HUES64 (cell line): ENCODE results near the gene DMD.
"Not testable (repeated sequence)": the region's sequence is repeated elsewhere in the genome, so short reads cannot be mapped to it uniquely, and the experiment has no call there.

Experiments
- H3K27ac ChIP-seq: 2 replicates; pipeline ENCODE4 v1.7.0; 2013; ENCODE audit warnings: low read depth, low read length, inconsistent platforms
- H3K27me3 ChIP-seq: 2 replicates; pipeline ENCODE4 v1.6.1; 2013; ENCODE audit warnings: mild to moderate bottlenecking, low read length; ENCODE audit not compliant: insufficient read depth
- H3K36me3 ChIP-seq: 2 replicates; pipeline ENCODE4 v1.6.1; 2013; ENCODE audit warnings: mild to moderate bottlenecking, low read length; ENCODE audit not compliant: insufficient read depth
- H3K4me1 ChIP-seq: 2 replicates; pipeline ENCODE4 v1.6.1; 2013; ENCODE audit warnings: mild to moderate bottlenecking, low read length, moderate library complexity; ENCODE audit not compliant: insufficient read depth
- H3K4me3 ChIP-seq: 2 replicates; pipeline ENCODE4 v1.5.1; 2013; ENCODE audit warnings: mild to moderate bottlenecking, low read length, moderate library complexity
- H3K9ac ChIP-seq: 2 replicates; pipeline ENCODE4 v1.6.1; 2013; ENCODE audit warnings: mild to moderate bottlenecking, low read depth, low read length
- H3K9me3 ChIP-seq: 2 replicates; pipeline ENCODE4 v1.6.1; 2013; ENCODE audit warnings: low read depth, low read length; ENCODE audit not compliant: insufficient read depth
- WGBS: fragments of 150-250, 120-280 bp; methylation state at CpG from one replicate; pipeline ENCODE4 v1.1.7; 2013; ENCODE audit warnings: missing lambda C conversion rate; 5-methylcytosine and 5-hydroxymethylcytosine counted together

DMD gene

DNA sequence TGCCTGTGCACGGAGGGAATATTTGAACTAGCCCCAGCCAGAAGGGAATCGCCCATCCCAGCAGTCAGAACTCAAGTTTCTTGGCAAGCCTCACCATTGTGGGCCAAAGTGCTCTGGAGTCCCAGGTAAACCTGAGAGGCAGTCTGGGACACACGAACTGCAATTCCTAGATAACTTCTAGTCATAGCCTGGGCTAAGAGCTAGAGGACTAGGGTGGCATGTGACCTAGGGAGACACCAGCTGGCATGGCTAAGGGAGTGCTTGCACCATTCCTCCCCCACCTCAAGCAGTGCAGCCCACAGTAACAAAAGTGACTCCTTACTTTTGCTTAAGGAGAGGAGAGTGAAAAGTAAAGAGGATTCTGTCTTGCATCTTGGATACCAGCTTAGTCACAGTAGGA lies 935.2 kb downstream of the DMD start:
- Histone ChIP-seq H3K36me3 (no peaks in the 10 kb centered on the region), H3K27me3 (no peaks in the 10 kb centered on the region), H3K27ac (no peak overlapping the region), H3K4me3 (no peak overlapping the region), H3K9me3 (no peaks in the 10 kb centered on the region), H3K9ac (no peak overlapping the region), H3K4me1 (no peaks in the 10 kb centered on the region)
- 90% methylated on average over 3 of the region's 3 CpGs for WGBS

DNA sequence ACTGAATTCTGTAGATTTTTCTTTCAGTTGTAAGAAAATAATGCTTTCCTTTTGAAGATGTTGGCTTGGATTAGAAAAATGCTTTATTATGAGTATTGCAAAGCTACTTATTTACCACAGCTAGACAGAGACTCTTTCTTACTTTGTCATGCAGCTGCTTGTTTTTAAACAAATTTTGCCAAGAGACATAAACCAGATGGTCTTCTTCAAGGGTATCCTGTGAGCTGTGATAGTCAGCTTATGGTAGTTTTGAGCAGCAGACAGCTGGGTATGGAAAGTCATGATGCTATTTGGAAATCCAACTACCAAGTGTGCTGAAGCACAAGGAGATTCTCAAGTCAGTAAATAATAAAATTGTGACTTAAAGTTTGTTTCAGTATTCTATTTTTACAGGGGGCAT lies 941.5 kb downstream of the DMD start:
- H3K36me3 ChIP-seq: no peaks in the 10 kb centered on the region
- no peaks in the 10 kb centered on the region for H3K27me3 ChIP-seq
- H3K9ac ChIP-seq: no peak overlapping the region
- H3K4me1 ChIP-seq: no peaks in the 10 kb centered on the region
- no peak overlapping the region for H3K4me3 ChIP-seq
- 0 out of 2 replicates have a peak, but pooled peaks cover 4% of the 10 kb centered on the region for H3K9me3 ChIP-seq
- no peak overlapping the region for H3K27ac ChIP-seq

DNA sequence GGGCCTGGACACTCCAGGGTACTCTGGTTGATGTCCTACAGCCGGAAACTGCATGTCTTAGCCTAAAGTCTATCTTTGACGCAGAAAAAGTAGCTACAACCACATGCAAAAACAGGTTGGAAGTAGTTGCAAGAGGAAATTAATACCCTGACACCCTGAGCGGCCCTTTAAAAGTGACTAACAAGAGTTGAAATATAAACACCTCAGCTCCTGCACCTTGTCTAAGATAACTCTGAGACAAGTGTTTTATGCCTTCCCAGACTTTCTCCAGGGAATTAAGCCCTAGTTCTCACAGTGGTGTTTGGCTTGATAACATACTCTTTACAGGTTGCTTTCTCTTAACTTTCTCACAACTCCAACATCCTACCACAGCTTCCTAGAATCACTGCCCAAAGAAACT lies 943.1 kb downstream of the DMD start:
- WGBS: 98% methylated on average over 3 of the region's 3 CpGs

DNA sequence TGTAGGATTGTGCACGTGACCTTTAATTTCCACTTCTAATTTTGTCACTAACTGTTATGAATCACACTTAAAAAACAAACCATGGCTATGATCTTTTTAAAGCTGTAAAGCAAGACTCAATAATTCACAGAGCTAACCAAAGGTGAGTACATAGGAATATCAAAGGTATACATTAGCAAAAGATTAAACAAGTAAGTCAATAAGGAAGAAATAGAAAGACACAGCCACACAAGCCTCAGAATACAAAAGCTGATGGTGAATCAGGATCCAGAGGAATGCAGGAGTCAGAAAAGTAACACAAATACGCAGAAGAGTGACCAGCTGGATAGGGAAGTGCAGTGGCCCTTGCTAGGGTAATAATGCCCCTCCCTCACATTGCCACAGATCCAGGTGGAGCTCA lies 943.6 kb downstream of the DMD start:
- H3K9me3 ChIP-seq: 0 out of 2 replicates have a peak, but pooled peaks cover 4% of the 10 kb centered on the region
- WGBS: 100% methylated on average over 1 of the region's 2 CpGs
- no peaks in the 10 kb centered on the region for H3K27me3 ChIP-seq

More for the DNA sequence above, 943.1 kb downstream of the DMD start:
- Histone ChIP-seq H3K9ac (no peak overlapping the region), H3K27ac (no peak overlapping the region), H3K4me3 (no peak overlapping the region), H3K9me3 (0 out of 2 replicates have a peak, but pooled peaks cover 4% of the 10 kb centered on the region), H3K36me3 (no peaks in the 10 kb centered on the region), H3K27me3 (no peaks in the 10 kb centered on the region), H3K4me1 (no peaks in the 10 kb centered on the region)

DNA sequence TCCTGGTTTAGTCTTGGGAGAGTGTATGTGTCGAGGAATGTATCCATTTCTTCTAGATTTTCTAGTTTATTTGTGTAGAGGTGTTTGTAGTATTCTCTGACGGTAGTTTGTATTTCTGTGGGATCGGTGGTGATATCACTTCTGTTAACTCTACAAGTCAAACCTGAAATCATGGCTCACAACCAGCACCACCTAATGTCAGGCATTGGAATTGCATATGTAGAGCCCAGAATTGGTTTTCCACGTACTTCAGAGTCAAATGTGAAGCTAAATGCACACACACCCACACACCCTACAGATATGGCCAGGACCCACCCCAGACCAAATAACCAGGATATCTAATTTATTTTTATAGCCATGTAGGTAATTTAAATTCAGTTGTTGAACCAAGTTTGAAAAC lies 964.7 kb downstream of the DMD start:
- H3K27me3 ChIP-seq, H3K9me3 ChIP-seq, H3K36me3 ChIP-seq, H3K4me1 ChIP-seq, H3K4me3 ChIP-seq, H3K27ac ChIP-seq, H3K9ac ChIP-seq: not testable (repeated sequence)
- WGBS: 0% methylated on average over 1 of the region's 4 CpGs

More for the DNA sequence above, 943.6 kb downstream of the DMD start:
- H3K36me3 ChIP-seq: no peaks in the 10 kb centered on the region
- no peaks in the 10 kb centered on the region for H3K4me1 ChIP-seq
- no peak overlapping the region for H3K4me3 ChIP-seq
- no peak overlapping the region for H3K9ac ChIP-seq
- H3K27ac ChIP-seq: no peak overlapping the region

DNA sequence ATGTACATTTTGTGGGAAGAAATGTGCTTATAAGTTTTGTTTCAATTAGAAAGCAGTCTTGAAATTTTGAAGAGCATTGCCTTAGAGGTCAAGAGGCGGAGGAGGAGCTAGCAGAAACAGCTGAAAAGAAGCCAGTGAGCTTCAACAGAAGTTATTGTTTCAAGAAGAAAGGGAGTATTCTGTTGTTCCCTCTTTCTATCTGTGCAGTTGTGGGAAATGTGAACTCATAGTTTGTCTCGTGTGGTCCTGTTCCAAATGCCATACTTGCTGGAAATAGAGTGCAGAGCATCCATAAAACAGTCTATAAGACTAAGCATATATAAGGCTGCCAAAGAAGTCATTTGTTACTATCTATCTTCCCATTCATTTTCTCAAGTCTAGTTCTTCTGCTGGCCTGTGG lies 1015.7 kb downstream of the DMD start:
- no peaks in the 10 kb centered on the region for H3K36me3 ChIP-seq
- WGBS: 92% methylated on average over 1 of the region's 2 CpGs
- H3K9ac ChIP-seq: no peak overlapping the region
- H3K4me3 ChIP-seq: no peak overlapping the region
- no peaks in the 10 kb centered on the region for H3K4me1 ChIP-seq
- H3K9me3 ChIP-seq: no peaks in the 10 kb centered on the region
- no peaks in the 10 kb centered on the region for H3K27me3 ChIP-seq
- H3K27ac ChIP-seq: no peak overlapping the region

DNA sequence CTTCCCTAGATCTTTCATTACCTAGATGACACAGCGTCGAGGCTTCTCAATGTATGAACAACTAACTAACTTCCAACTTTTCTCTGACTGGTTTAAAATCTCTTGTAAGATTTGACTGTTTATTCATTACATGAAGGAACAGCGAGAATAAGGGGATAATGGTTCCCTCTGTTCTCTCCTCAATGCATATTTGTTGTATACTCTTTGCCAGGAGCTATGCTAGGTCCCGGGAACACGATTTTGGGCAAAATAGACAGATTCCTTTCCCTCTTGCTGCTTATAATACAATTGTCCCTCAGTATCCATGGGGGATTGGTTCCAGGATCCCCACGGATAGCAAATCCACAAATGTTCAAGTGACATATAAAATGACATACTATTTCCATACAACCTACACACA lies 1020.0 kb downstream of the DMD start:
- Histone ChIP-seq H3K4me3 (no peak overlapping the region), H3K36me3 (no peaks in the 10 kb centered on the region), H3K27ac (no peak overlapping the region), H3K9me3 (no peaks in the 10 kb centered on the region), H3K27me3 (no peaks in the 10 kb centered on the region), H3K4me1 (no peaks in the 10 kb centered on the region), H3K9ac (no peak overlapping the region)
- 93% methylated on average over 6 of the region's 6 CpGs for WGBS

DNA sequence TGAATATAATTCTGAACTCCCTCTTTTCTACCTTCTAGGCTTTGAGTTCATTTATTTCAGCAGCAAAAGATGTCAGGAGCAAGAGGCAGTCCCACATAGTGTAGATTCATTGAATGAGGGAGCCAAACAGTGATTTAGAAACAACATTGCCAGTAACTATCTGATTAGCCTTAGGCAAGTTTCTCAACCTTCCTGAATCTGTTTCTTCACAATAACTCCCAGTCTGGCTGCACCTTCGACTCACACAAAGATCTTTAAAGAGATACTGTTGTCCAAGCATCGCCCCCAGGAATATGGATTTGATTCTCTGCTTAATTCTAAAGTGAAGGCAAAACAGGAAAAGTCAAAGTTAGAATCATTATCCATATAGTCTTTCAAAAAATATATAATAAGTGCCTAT lies 1026.2 kb downstream of the DMD start:
- Histone ChIP-seq H3K36me3 (no peaks in the 10 kb centered on the region), H3K27me3 (no peaks in the 10 kb centered on the region)
- 88% methylated on average over 1 of the region's 2 CpGs for WGBS

DNA sequence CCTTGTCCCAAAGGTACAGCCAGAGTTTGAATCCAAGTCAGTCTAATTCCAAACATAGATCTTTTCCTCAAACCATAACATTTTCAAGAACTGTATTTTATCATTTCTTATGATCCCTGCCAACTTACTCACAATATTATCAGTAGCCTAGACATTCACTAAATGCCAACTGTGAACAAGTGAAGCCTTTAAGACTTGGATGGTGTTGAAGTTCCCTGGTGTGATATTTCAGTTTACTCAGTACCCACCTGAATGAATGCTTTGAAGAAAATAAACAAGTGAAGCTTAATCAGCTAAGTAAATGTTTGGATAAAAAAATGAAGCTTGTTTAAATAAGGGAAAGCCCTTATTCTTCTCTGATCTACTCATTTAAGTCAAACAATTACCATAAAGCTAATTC lies 1028.3 kb downstream of the DMD start:
- Histone ChIP-seq H3K4me3 (no peak overlapping the region), H3K27ac (no peak overlapping the region), H3K36me3 (no peaks in the 10 kb centered on the region), H3K4me1 (no peaks in the 10 kb centered on the region), H3K27me3 (no peaks in the 10 kb centered on the region), H3K9me3 (no peaks in the 10 kb centered on the region), H3K9ac (no peak overlapping the region)

More for the DNA sequence above, 1026.2 kb downstream of the DMD start:
- no peaks in the 10 kb centered on the region for H3K9me3 ChIP-seq
- H3K9ac ChIP-seq: no peak overlapping the region
- H3K4me3 ChIP-seq: no peak overlapping the region
- no peaks in the 10 kb centered on the region for H3K4me1 ChIP-seq
- no peak overlapping the region for H3K27ac ChIP-seq

DNA sequence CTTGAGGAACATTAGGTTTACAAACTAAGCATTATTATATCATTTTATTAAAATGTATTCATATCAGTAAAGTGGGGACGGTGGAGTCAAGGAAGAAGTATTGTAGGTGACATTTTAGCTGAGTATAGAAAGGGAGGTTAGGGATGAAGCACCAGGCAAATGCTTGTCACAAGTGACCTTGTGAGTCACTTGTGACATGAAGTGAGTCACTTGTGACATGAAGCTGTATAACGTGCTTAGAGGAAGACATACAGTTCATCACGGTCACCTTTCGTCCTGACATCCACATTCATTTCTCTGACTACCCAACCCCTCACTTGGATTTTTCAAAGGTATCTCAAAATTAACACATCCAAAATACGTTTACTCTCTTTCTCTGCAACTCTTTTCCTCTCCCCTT lies 1034.8 kb downstream of the DMD start:
- Histone ChIP-seq H3K27ac (no peak overlapping the region), H3K4me1 (no peaks in the 10 kb centered on the region), H3K4me3 (no peak overlapping the region), H3K36me3 (no peaks in the 10 kb centered on the region), H3K27me3 (no peaks in the 10 kb centered on the region), H3K9ac (no peak overlapping the region), H3K9me3 (no peaks in the 10 kb centered on the region)
- 93% methylated on average over 5 of the region's 5 CpGs for WGBS

DNA sequence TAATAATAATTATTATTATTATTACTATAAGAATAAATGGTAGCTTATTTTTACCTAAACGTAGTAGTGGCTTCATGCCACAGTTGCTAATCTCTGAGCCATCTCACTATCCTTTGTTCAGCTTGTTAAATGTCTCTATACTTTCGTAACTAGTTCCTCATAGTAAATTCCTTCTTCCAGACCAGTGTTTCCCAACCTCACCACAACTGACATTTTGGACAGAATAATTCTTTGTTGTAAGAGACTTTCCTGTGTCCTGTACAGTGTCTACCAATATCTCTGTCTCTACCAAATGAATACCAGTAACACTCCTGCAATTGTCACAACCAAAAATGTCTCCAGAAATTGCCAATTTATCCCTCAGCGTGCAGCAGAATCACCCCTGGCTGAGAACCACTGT lies 1040.9 kb downstream of the DMD start:
- Histone ChIP-seq H3K27me3 (no peaks in the 10 kb centered on the region), H3K4me1 (no peaks in the 10 kb centered on the region), H3K27ac (no peak overlapping the region), H3K9me3 (no peaks in the 10 kb centered on the region), H3K4me3 (no peak overlapping the region), H3K36me3 (no peaks in the 10 kb centered on the region), H3K9ac (no peak overlapping the region)
- WGBS: 93% methylated on average over 3 of the region's 3 CpGs

DNA sequence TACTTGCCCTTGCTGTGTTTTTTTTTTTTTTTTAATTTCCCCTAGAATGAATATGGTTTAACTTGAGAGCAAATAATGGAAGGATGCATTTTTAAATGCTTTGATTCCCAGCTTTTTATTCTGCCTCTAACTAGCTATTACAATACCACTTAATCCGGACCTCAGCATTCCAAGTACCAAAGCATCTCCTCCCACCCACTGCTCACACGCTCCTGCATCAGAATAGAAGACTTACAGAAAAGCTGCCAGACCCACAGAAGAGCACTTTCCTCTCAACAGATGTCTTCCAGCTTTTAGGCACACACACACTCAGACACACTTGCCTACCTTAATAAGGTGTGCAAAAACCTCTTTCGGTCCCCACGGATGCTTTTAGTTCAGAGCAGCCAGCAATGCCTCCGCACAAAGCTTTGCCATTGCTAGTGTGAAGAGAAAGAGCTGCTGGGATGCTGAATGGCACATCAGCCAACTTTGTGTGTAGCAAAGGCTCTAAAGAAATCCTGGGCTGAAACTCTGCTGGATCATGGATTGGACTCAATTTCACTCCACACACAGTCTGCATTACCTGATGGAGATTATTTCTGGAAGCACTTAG lies 1056.2 kb downstream of the DMD start:
- Histone ChIP-seq H3K9ac (no peak overlapping the region), H3K27me3 (no peaks in the 10 kb centered on the region), H3K4me3 (peak overlapping the region; percentile 48; the same call in 1 of the 2 replicates), H3K4me1 (peaks cover 4% of the 10 kb centered on the region; the same call in 1 of the 2 replicates), H3K27ac (no peak overlapping the region; the same call in 1 of the 2 replicates), H3K9me3 (no peaks in the 10 kb centered on the region), H3K36me3 (no peaks in the 10 kb centered on the region)
- WGBS: 13% methylated on average over 5 of the region's 5 CpGs
